T-helper 1 cell (primary cell): ENCODE measurements around the gene PCYT2.
"Not testable (repeated sequence)": the region's sequence is repeated elsewhere in the genome, so short reads cannot be mapped to it uniquely, and the experiment has no call there.

Experiments
- DNase-seq, 5 donors: peaks; one replicate each; pipeline ENCODE4 v3.0.0-alpha.2; 2012 to 2020

Gene PCYT2

DNA sequence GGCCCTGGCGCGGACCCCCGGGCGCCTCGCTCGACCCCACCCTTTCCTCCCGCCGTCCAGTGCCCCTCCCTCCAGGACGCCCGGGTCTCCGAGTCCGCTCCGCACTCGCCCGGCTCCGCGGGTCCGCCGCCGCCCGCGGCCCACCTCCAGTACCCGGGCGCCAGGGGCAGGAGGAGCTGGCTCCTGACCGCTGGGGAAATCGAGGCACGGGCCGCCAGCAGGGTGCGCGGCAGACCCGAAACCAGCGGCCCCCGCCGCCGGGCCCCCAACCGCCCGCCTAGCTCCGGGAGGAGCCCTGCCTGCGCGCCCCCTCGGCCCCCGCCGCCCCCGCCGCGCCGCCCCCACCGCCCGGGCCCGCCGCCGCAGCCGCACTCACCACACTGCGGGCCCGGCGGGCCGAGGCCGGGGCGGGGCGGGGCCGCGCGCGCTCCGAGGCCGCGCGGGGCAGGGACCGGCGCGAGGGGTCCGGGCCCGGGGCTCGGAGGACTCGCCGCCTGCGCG lies 16.0 kb upstream of the PCYT2 start:
- no peak for DNase-seq

DNA sequence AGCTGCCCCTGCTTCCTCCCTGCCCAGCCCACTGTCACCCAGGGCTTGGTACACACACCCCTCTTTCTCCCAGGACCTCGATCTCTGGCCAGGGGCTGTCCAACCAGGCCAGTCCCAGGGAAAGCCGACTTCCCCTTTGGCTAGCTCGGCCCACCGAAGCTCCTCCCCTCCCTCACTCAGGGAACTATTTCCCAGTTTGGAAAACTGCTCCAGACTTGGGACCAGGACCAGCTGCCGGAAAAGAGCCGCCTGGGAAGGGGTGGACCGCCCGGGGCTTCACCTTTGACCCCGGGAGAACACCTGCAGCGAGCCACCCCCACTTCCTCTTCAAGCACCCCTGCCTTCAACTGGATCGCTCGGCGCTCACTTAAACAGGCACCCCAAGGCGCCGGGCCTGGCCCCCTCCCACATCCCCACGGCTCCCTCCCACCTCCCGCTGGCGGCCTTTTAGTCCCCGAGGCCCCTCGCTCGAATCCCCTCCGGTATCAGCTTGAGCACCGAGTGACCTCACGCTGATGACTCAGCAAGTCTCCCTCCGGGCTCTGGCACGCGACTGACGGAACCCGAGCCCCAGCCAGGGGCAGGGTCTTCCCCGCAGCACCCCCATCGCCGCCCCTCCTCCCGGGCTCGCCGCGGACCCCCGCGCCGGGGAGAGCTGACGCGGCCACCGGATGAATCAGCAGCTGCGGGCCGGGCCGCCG lies 15.4 kb upstream of the PCYT2 start:
- DNase-seq, result peak in 3 of 5 donors; percentile 39 to 60 (median 40)

DNA sequence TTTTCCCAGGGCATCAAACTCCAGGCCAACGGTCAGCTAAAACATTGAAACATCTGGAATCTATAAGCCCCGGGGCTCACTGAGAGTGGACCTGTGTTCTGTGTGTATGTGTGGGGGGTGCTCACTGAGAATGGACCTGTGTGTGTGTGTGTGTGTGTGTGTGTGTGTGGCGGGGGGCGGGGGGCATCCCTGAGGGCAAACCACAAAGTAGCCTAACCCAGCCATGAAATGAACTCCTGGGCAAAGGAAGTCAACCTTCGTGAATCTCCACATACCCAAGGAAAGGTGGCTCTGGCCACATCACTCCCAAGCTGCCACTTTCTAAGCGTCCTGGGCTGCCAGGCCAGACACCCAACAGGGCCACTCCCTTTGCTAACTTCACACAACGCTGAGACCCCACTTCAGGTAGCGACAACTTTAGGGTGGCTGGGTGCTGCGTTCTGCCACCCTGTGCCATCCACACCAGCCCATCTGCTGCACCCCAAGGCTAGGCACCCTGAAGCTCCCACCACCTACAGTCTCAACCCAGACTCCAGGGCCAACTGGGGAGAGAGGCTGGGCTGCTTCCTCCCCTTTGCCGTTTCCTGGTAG lies 14.8 kb upstream of the PCYT2 start:
- no peak for DNase-seq

DNA sequence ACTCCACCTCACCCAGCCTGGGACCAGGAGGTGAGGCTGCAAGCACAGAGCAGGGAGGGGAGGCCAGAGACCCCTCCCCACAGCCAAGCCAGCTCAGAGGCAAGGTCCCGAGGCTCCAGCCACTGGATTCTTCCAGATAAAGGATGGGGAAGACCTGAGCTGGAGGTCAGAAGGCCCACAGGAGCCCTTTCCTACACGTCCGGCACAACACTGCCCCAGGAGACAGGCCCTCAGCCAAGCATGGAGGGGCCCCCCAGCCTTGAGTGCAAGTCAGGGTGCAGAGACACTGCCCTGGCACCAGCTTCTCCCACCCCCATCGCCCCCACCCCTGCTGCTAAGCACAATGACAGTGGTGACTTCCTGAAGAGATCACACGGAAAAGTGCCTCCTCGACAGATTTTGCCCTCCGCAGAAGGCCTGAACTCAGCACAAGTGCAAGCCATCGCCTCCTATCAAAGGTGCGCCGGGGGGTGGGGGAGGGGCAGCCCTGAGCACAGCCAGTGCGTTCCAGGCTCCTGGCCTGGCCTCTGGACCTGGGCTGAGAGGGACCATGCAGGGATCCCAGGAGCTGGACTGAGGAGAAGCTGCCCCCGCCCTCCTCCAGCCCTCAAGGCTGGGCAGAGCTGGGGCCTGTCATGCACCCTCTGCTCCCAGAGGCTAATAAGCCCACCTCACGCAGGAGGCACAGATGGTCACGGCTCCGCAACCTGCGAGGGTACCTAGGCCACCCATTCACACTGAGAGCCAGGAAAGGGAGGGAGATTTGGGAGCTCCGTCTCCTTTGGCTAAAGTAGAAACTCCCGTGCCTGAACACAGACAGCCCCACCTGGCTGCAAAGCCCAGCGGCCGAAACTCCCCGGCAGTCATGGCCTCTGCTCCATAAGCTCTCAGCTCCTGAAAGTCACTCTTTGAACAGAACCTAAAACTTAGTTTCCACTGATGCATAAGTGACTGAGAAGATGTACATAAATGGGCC lies 13.6 kb upstream of the PCYT2 start:
- DNase-seq, result peak in 1 of 5 donors; percentile 62

DNA sequence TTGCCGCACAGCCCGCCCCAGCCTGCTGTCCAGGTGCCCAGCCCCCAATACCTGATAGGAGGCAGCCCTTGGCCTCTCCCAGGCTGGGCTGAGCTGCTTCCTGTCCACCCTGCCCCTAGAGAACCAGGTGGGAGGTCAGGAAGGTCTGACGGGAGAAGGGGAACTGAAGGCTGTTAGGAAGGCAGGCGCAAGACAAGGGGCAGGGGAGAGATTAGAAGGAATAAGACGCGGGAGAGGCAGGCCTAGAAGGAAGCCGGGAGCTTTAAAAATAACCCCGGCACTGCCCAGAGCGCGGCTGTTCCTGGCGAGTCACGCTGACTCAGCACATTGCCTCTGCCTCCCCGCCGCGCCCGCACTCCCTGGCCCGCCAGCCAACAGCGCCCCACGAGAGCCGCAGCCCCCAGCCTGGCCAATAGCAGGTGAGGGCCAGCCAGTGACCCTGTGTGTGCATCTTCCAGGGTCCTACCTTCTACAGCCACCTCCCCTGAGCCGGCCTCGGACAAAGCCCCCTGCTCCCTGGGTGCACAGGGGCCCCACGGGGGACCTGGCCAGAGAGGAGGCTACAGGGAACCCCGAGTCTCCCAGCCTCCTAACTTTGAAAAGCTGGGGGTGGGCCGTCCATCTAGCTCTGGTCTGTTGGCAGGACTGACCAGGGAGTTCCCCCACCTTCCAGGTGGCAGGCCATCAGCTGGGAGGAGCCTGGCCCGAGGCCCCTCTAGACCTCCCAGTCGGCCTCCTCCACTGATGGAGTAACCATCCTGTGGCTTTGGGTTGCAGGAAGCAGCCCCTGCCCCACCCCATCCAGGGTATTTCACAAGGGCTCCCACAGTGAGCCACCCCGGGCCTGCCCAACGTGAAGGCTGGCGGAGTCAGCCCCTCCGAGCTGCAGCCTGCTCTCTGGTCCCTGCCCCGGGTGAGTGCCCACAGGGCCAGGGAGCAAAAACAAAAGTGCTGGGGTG lies 12.4 kb upstream of the PCYT2 start:
- no peak for DNase-seq

DNA sequence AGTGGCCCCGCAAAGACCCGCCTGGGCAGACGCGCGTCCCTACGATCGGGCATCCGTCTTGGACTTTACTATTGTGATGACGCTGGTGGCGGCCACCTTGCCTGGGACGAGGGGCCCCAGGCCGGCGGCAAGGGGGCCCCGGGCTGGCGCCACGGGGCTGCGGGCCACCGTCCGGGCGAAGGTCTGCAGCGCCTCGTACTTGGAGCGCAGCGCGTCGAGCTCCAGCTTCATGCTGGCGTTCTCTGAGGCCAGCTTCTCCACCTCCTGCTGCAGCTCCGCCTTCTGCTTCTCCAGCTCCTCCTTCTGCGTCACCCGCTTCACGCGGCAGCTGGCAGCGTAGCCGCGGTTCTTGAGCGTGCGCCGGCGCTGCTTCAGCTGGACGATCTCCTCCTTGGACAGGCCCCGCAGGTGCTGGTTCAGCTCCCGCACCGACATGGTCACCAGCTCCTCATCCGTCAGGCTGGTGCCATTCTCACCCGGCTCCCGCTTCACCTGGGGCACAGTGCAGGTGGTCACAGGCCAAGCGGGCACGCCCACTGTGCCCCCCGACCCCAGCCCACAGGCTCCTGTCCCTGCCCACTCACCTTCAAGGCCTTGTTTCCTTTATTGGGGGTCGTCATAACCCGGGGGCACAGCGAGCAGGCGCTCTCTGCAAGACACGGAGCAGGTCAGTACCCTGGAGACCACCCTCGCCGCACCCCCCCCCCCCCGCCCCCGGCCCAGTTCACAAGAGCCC lies 11.5 kb upstream of the PCYT2 start:
- DNase-seq, result no peak

DNA sequence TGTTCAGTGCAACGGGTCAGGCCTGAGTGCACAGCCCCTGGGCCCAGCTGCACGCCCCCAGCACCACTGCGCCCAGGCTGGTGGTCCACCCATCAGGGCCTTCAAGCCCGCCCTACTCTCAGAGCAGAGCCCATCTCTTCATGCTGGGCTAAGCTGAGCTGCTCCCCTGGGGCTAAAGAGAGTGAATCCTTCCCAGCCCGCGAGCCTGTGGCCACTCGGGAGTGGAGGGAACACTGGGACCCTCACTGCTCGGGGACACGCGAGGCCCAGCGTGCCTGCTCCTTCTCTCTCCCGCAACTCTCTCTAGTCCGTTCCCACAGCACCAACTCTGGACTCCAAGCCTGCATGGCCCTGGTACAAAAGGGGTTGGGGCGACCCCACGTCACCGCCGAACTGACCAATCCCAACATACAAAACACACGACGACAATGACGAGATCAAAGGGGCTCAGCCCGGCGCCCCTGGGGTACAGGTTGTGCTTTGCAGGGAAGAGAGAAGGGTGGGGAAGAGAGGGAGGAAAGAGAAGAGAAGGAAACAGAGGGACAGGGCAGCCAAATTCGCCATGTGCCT lies 10.9 kb upstream of the PCYT2 start:
- no peak for DNase-seq

DNA sequence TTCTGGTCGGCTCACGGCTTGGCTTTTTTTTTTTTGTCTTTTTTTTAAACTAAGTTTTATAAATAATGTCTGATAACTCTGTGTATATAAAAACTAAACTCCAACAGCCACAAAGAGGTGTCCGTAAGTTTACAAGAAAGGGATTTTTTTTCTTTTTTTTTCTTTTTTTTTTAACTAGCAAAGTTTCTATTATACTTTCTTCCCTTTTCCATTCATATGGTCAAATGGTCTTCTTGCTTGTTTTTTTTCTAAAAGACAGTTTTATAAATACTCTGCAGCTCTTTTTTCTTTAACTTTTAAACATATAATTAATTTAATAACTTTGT lies 10.3 kb upstream of the PCYT2 start:
- DNase-seq, result no peak

DNA sequence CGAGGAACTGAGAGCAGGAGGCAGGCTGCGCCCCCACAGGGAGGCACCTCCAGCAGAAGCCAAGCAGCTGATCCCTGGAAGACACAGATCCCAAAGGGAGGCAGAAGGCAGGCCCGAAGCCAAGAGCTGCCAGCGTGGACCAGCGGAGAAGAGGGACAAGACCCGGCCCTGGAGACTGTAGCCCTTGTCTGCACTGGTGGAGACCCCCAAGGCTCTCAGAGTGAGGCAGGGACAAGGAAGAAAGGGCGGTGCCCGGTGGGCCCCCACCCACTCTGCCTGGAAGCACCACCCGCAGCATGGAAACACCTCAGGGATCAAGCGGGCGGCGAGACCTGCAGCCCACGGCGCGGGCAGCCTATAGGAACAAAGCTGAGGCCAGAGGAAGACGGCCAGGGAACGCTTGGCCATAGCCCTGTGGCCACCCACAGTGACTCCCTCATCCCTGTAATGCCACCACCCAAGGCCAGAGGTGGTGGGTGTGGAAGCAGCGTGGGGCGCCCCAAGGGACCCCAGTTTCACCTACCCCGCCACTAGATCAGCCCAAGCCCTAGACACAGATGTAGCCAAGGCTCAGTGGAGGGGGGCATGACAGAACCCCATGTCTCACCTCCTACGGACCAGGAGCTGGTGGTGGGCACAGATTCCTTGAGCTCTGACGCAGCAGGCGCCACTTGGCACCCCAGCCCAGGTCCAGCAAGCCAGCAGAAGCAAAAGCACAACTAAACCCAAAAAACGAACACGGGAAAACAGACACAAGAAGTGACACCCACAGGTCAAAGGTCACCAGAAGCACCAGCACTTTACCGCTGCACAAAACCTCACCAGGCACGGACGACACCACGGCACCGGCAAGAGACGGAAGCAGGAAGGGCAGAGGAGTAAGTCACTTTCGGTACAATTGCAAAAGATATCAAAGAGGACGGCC lies 9.7 kb upstream of the PCYT2 start:
- no peak for DNase-seq

DNA sequence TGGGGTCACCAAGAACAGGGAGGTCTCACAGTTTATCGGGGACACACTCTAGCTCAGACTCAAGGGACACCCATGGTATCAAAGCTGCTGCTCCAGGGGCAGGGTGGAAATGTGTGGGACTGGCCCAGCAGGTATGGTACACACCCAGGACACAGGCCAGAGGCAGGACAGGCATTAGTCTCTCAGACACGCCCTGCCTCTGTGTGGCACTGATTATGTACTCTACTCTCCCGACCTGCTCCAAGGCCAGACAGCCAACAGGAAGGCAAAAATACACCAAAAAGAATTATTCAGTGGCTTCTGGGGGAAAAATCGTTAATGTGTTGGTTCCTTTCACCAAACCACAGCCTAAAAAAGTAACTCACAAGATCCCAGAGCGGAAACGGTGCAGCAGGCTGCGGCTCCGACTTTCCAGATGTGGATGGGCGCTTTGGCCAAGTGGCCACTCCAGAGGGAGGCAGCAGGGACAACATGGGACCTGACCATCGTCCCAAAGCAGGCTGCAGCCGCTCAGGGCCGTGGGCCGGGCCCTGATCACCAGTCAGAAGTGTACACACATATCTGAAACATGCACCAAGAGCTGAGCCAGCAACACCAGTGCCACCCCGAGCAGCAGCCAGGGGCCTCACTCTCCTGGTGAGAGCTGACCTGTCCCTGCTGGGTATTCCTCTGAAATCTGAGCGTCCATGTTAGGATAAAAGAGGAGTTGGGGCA lies 7.8 kb upstream of the PCYT2 start:
- DNase-seq, result no peak

DNA sequence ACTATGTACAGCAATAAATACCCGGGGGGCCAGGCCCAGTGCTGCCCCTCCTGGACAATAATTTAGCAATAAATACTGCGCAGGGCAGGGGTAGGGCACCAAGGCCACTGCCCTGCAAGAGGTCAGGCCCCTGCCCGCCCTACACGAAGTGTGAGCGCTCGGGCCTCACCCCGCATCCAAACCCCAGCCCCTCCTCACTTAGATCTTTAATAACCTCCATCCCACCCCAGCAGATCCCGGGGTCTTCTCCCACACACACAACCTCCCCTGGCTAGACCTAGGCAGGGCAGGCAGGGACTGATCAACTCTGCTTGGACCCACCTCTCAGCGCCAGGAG lies 7.1 kb upstream of the PCYT2 start:
- not testable (repeated sequence) for DNase-seq

DNA sequence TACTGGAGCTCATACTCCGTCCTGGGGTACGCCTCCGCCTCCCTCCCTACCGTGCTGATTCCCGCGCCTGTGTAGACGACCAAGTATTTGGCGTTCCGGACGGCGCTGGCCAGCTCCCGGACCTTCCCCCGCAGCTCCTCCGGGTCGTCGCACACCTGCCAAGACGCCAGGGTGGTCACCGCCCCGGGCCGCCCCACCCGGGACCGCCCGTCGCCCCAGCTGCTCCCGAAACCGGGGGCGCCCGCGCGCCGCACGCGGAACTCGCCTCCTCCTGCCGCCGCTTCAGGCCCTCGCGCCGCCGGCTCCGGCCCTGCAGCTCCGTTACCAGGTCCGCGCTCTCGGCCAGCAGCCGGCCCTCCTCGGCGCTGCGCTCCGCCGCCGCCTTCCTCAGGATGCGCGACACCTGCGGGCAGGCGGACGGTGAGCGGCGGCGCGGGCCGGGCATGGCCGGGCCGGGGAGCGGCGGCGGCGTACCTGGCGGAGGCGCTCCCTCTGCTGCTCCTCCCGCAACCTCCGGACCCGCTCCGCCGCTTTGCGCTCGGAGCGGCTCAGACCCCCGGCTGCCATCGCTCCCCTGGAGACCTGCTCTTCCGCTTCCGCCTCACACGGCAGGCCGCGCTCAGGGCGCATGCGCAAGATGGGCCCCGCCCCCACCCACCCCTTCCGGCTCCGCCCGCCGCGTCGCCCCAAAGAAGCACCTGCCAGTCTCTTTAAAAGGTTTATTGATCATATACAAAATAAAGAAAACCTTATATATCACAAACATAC lies 6.5 kb upstream of the PCYT2 start, which contains the start of gene SIRT7:
SIRT7 (minus strand) TSS at position 612 of the 768 bp plus-strand sequence; CDS start at position 567, 45 bp downstream.
- DNase-seq, result peak; percentile 73 to 86 (median 82)

DNA sequence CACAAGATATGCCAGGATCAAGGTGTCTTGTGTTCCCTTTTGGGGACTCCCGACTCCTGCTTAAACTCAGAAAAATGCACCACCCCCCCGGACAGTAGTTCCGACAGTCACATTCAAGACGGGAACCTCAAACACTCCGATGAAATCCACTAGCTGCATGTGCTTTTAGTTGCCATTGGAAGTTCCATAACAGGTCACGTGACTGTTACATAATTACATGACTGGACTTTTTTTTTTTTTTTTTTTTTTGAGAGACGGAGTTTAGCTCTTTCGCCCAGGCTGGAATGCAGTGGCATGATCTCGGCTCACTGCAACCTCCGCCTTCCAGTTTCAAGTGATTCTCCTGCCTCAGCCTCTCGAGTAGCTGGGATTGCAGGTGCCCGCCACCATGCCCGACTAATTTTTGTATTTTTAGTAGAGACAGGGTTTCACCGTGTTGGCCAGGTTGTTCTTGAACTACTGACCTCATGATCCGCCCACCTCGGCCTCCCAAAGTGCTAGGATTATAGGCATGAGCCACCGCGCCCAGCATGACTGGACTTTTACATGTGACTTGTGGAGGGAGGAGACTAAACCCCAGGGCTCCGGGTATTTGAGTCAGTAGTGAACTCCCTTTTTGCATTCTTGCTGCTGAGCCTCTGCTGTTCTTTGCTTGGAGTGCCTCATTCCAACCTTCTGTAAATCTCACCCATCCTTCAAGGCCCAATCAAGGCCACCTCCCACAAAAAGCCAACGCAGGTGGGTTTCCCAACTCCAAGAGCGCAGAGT lies 5.2 kb upstream of the PCYT2 start:
- DNase-seq, result no peak

DNA sequence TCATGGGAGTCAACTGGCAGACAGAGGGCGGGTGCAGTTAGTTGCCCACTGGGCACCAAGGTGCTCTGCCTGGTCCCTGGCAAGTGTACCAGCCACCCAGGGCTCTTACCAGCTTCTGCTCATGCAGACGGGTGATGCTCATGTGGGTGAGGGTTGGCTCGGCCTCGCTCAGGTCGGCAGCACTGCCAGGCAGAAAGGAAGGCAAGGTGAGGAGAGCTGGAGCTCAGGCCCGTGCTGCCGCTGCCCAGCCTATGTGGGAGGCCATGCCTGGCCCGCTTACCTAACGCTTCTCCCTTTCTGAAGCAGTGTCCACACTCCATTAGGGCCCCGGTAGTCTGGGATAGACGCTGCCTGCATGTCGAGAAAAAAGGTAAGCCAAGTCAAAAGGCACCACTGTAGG lies 4.1 kb upstream of the PCYT2 start:
- DNase-seq, result no peak

DNA sequence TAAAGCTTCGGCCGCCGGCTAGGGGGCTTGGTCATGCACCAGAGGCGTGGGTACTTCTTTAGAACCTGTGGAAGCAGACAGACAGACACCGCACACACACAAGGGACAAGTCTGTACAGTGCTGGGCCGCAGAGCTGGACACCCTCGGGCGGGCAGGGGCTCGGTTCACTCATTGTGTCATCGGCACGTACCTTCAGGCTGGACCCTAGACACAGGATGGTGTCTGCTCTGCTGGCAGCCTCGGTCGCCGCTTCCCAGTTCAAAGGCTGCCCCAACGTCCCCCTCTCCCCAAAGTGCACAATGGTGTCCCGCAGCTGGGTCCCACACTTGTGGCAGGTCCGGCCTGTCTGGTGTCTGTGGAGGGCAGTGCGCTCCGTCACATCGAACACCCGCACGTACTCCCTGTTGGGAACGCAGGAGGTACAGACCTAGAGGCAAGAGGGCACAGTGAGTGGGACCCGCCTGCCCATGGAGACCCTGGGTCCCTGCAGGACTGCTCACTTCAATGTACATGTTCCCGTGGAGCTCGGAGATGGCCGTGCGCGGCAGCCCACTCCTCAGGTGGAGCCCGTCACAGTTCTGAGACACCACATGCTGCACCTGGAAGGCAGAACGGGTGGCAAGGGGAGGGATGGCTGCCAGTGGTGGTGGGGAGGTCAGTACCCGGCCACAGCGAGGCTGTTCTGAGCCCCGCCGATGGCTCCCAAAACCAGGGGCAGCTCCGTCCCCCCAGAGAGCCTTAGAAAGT lies 3.1 kb upstream of the PCYT2 start:
- DNase-seq, result no peak

DNA sequence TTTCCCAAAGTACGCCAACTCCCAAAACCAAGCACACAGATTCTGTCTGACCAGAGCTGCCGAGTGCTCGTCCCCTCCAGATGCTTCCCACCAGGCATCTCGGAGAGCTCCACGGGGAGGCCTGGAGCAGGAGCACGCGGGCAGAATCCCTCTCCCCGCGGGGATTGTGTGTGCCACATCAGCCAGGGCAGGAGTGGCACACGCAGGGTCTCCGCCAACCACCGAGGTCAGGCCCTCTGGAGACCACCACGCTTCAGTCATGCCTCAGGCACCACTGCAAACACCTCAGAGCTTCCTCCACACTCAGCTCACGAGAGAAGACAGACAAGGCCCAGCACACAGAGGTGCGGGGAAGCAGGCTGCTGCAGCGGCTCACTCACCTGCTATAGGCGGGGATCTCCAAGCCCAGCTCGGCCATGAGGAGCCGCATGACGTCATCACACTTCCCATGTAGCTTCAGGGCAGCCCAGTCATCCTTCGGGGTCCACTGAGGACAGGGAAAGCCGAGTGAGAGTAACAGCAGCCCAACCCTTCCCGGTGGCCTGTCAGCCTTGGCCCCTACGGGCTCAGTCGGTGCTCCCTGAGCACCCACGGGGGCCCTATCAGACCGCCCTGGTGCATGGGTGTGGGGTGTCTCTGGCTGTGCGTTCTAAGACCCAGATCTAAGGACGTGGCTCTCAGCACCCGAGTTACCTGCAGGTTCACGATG lies 2.3 kb upstream of the PCYT2 start:
- DNase-seq, result no peak
